ENCODE results near the gene C11orf52. TPM values are rescaled to one million over a fixed set of nuclear protein-coding genes. Genes with fewer than 3 reads are reported as not detected.

C11orf52 gene, protein sequence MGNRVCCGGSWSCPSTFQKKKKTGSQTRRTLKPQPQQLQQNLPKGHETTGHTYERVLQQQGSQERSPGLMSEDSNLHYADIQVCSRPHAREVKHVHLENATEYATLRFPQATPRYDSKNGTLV
- not detected for total RNA-seq

GRCh38 chr11:111918390-111919256, at the start of gene C11orf52:
Gene C11orf52, plus strand, starts transcription at chr11:111918913. Its CDS starts 60 bp downstream, at chr11:111918973.
- Mint-ChIP-seq H3K4me3 (no peak within 1 kb of the TSS), H3K9me3 (ENCODE audit: low read depth) (no peaks in the 10 kb centered on the region), H3K27me3 (peaks cover 17% of the 10 kb centered on the region), H3K4me1 (no peaks in the 10 kb centered on the region), H3K36me3 (ENCODE audit: low read depth) (no peaks in the 10 kb centered on the region), H3K27ac (no peak within 1 kb of the TSS)
- CTCF ChIA-PET = interaction anchor here (0.6 to 1.3 kb wide), 4 partner anchors 8 to 301 kb away, joined by 3 read pairs; no protein-coding TSS in a partner anchor
- ATAC-seq = no peak
- intact Hi-C loops (cut with DNase I, micrococcal nuclease) = no loop called here
- no peak for DNase-seq
- POLR2A ChIA-PET = no interaction called here

DNA sequence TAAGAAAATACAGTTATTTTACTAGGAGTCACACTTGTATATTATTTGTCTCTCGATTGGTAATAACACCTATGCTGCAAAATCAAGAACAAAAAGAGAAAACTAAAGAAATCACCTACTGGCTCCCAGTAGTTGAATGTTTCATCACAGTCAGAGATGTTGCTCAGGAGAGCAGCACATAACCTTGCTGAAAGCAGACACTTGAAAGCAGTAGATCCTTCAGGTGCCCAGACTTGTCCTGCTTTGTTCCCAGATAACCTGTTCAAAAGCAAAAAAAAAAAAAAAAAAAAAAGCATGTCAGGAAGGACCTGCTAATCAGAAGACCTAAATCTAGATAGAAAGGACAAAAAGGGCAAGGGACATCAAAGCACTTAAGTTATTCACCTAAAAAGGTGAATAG, 48.6 kb upstream of the C11orf52 start:
- H3K27ac Mint-ChIP-seq = no peak overlapping the region
- H3K4me1 Mint-ChIP-seq = peaks cover 26% of the 10 kb centered on the region
- H3K27me3 Mint-ChIP-seq = no peaks in the 10 kb centered on the region
- no peaks in the 10 kb centered on the region for H3K9me3 Mint-ChIP-seq (ENCODE audit: low read depth)
- H3K36me3 Mint-ChIP-seq (ENCODE audit: low read depth) = peaks cover 30% of the 10 kb centered on the region
- ChIA-PET CTCF (interaction anchor here (0.7 to 3.4 kb wide), 19 partner anchors 8 to 960 kb away, joined by 3 to 19 read pairs (median 4); partner anchors contain the start of gene PPP2R1B), POLR2A (interaction anchor here (0.7 to 1.4 kb wide), 2 partner anchors 57 to 156 kb away, joined by 3 to 8 read pairs; no protein-coding TSS in a partner anchor)
- H3K4me3 Mint-ChIP-seq = peak overlapping the region; percentile 95
- no peak for DNase-seq
- intact Hi-C loops (cut with DNase I, micrococcal nuclease) = loop anchor here (2.0 to 10.0 kb wide), 7 partner anchors 57 to 1442 kb away; partner anchors contain the start of genes BCO2 (in 1 of the 2), DLAT (in 1 of the 2), NKAPD1 (in 1 of the 2) and PIH1D2 (in 1 of the 2)
- no peak for ATAC-seq

GRCh38 chr11:111870522-111870885, 48.2 kb upstream of the C11orf52 start:
- Mint-ChIP-seq H3K4me1 (peaks cover 26% of the 10 kb centered on the region), H3K4me3 (peak overlapping the region; percentile 95), H3K27me3 (no peaks in the 10 kb centered on the region), H3K36me3 (ENCODE audit: low read depth) (peaks cover 29% of the 10 kb centered on the region), H3K9me3 (ENCODE audit: low read depth) (no peaks in the 10 kb centered on the region), H3K27ac (peak overlapping the region; percentile 90)
- POLR2A ChIA-PET = interaction anchor here (0.7 to 1.4 kb wide), 2 partner anchors 56 to 155 kb away, joined by 3 to 8 read pairs; no protein-coding TSS in a partner anchor
- ATAC-seq (peak; percentile 20), DNase-seq (no peak)
- CTCF ChIA-PET = interaction anchor here (0.6 to 3.4 kb wide), 23 partner anchors 8 to 960 kb away, joined by 3 to 19 read pairs (median 4); partner anchors contain the start of genes PPP2R1B, SDHD and TIMM8B
- intact Hi-C loops (cut with DNase I, micrococcal nuclease) = loop anchor here (2.0 to 10.0 kb wide), 7 partner anchors 56 to 1442 kb away; partner anchors contain the start of genes BCO2 (in 1 of the 2), DLAT (in 1 of the 2), NKAPD1 (in 1 of the 2) and PIH1D2 (in 1 of the 2)

DNA sequence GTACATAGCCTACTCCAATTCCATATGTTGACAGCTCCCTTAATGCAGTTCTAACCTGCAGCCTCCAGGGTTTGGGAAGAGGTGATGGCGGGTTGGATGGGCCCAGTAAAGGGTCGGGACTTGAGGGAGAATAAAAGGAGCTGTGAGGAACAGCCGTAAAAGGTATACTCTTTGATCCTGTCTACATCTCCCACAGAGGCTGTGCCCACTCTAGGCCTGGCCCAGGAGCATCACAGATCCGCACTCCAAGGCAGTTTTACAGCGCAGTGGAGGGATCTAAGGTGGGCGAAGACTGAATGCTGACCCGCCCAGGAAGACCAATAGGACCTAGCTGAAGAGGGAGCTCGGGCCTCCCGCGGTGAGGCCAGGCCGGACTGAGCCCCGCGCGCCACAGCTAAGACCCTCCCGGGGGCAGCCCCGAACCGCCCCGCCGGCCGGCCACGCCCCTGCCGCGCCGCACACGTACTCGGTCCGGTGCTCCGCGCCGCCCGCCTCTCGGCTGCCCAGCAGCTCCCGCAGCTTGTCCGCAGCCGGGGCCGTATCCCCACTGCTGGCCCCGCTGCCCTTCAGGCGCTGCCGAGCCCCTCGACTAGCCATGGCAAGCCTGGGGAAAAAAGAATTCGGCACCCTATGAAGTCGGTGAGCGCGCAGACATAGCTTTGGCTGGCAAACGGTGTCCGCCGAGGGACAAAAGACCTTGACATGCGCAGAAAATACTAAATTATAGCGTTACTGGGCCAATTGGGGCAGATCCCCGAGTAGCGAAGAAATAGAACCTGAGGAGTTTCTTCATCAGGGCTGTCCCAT, 47.6 kb upstream of the C11orf52 start, which contains the start of gene ALG9:
TSS of gene ALG9 (minus strand) at position 696 of the 807 bp plus-strand sequence. CDS start at position 597, 99 bp downstream.
- peaks cover 29% of the 10 kb centered on the region for H3K36me3 Mint-ChIP-seq (ENCODE audit: low read depth)
- intact Hi-C loops (cut with DNase I, micrococcal nuclease) = loop anchor here (1.0 to 10.0 kb wide), 12 partner anchors 8 to 1441 kb away; partner anchors contain the start of genes CFAP68 (in 2 of the 2), DLAT (in 2 of the 2), FDXACB1 (in 2 of the 2) and NKAPD1 (in 2 of the 2)
- CTCF ChIA-PET = interaction anchor here (0.6 to 3.4 kb wide), 32 partner anchors 9 to 959 kb away, joined by 3 to 19 read pairs (median 4); partner anchors contain the start of genes PPP2R1B, SDHD and TIMM8B
- H3K27ac Mint-ChIP-seq = peak within 1 kb of the TSS; percentile 90
- ATAC-seq (peak; percentile 87), DNase-seq (peak; percentile 94)
- no peaks in the 10 kb centered on the region for H3K9me3 Mint-ChIP-seq (ENCODE audit: low read depth)
- H3K27me3 Mint-ChIP-seq = no peaks in the 10 kb centered on the region
- POLR2A ChIA-PET = interaction anchor here (0.6 to 1.5 kb wide), 4 partner anchors 9 to 1518 kb away, joined by 3 to 8 read pairs (median 3); no protein-coding TSS in a partner anchor
- H3K4me3 Mint-ChIP-seq = peak within 1 kb of the TSS; percentile 95
- H3K4me1 Mint-ChIP-seq = peaks cover 26% of the 10 kb centered on the region

DNA sequence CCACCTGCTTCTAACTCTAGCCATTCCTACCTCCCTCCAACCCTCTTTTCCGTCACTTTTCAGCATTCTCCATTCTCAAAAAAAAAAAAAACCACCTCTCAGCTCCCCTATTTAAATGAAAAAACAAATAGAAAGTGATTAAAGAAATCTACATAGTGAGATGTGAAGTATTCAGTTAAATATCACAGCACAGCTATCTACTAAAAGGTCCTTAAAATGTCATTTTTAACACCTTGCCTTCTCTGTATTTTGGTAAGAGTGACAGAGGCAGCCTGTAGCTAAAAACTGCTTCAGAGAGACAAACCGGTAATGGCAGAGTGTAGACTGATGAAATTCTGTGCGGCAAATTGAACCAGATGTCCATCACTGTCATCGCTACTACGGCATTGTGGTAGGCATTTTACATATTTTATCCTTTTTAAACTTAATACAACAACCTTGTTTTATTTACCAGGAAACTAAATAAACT, 47.0 kb upstream of the C11orf52 start:
- Mint-ChIP-seq H3K4me1 (peaks cover 24% of the 10 kb centered on the region), H3K27ac (peak overlapping the region; percentile 76), H3K27me3 (no peaks in the 10 kb centered on the region), H3K4me3 (peak overlapping the region; percentile 95), H3K9me3 (ENCODE audit: low read depth) (no peaks in the 10 kb centered on the region), H3K36me3 (ENCODE audit: low read depth) (peaks cover 25% of the 10 kb centered on the region)
- ChIA-PET POLR2A (interaction anchor here (0.6 to 1.5 kb wide), 3 partner anchors 8 to 1519 kb away, joined by 3 to 8 read pairs (median 3); no protein-coding TSS in a partner anchor), CTCF (interaction anchor here (0.7 to 3.4 kb wide), 23 partner anchors 9 to 409 kb away, joined by 3 to 19 read pairs (median 5); partner anchors contain the start of genes SDHD and TIMM8B)
- no peak for DNase-seq
- ATAC-seq = no peak
- intact Hi-C loops (cut with DNase I, micrococcal nuclease) = loop anchor here (1.0 to 10.0 kb wide), 12 partner anchors 8 to 1441 kb away; partner anchors contain the start of genes CFAP68 (in 2 of the 2), DLAT (in 2 of the 2), FDXACB1 (in 2 of the 2) and NKAPD1 (in 2 of the 2)

GRCh38 chr11:111878385-111878848, 40.3 kb upstream of the C11orf52 start:
- no peaks in the 10 kb centered on the region for H3K9me3 Mint-ChIP-seq (ENCODE audit: low read depth)
- no peak for ATAC-seq
- peak overlapping the region; percentile 78 for H3K4me3 Mint-ChIP-seq
- CTCF ChIA-PET = interaction anchor here (0.6 to 1.6 kb wide), 5 partner anchors 48 to 349 kb away, joined by 3 to 6 read pairs (median 5); no protein-coding TSS in a partner anchor
- H3K4me1 Mint-ChIP-seq = peaks cover 26% of the 10 kb centered on the region
- no peaks in the 10 kb centered on the region for H3K27me3 Mint-ChIP-seq
- H3K36me3 Mint-ChIP-seq (ENCODE audit: low read depth) = peaks cover 8% of the 10 kb centered on the region
- peak overlapping the region; percentile 96 for H3K27ac Mint-ChIP-seq
- DNase-seq = no peak
- POLR2A ChIA-PET = no interaction called here
- intact Hi-C loops (cut with DNase I, micrococcal nuclease) = loop anchor here (2.0 to 10.0 kb wide), 4 partner anchors 104 to 296 kb away; partner anchors contain the start of genes BCO2 (in 1 of the 2), DLAT (in 1 of the 2) and PPP2R1B (in 1 of the 2)

- POLR2A ChIA-PET = no interaction called here
- Mint-ChIP-seq H3K36me3 (ENCODE audit: low read depth) (peaks cover 8% of the 10 kb centered on the region), H3K9me3 (ENCODE audit: low read depth) (no peaks in the 10 kb centered on the region), H3K27ac (peak within 1 kb of the TSS; percentile 96), H3K4me1 (peaks cover 26% of the 10 kb centered on the region), H3K4me3 (peak within 1 kb of the TSS; percentile 78), H3K27me3 (no peaks in the 10 kb centered on the region)
- CTCF ChIA-PET = interaction anchor here (0.6 to 1.6 kb wide), 5 partner anchors 53 to 349 kb away, joined by 3 to 5 read pairs (median 5); no protein-coding TSS in a partner anchor
- peak; percentile 97 for DNase-seq
- intact Hi-C loops (cut with DNase I, micrococcal nuclease) = loop anchor here (1.0 to 10.0 kb wide), 15 partner anchors 8 to 401 kb away; partner anchors contain the start of genes ALG9 (in 2 of the 2), BCO2 (in 2 of the 2), DLAT (in 2 of the 2) and SDHD (in 2 of the 2)
- peak; percentile 92 for ATAC-seq
These were observed 39.7 kb upstream of the C11orf52 start, which contains the start of the genes CFAP68 and FDXACB1 for GRCh38 chr11:111878849-111879636. Gene CFAP68, plus strand, starts transcription at chr11:111879541. Its CDS starts 20 bp downstream, at chr11:111879561. Gene FDXACB1, minus strand, starts transcription at chr11:111879165. Its CDS starts 33 bp downstream, at chr11:111879132.

DNA sequence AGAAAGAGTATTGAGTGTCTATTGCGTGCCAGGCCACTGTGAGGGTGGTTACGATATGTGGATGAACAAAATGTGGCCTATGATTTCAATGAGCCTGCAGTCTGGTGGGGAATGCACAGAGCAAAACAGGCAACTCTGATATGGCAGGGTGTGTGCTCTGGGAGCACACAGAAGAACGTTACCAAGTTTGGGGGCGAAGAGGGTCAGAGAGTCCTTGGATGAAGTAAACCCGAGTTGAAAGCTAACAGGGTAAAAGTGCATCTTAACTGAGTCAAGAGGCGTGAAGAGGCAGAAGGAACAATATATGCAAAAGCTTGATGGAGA, 39.1 kb upstream of the C11orf52 start:
- ChIA-PET POLR2A (interaction anchor here (1.2 kb wide), 1 partner anchor 8 kb away, joined by 3 read pairs; the partner anchor contains the start of gene ALG9), CTCF (interaction anchor here (0.9 to 1.5 kb wide), 4 partner anchors 8 to 103 kb away, joined by 4 to 7 read pairs (median 6); partner anchors contain the start of gene ALG9)
- Mint-ChIP-seq H3K27ac (peak overlapping the region; percentile 96), H3K9me3 (ENCODE audit: low read depth) (no peaks in the 10 kb centered on the region), H3K36me3 (ENCODE audit: low read depth) (peaks cover 8% of the 10 kb centered on the region), H3K4me1 (peaks cover 26% of the 10 kb centered on the region), H3K27me3 (no peaks in the 10 kb centered on the region), H3K4me3 (peak overlapping the region; percentile 78)
- DNase-seq = no peak
- peak; percentile 1 for ATAC-seq
- intact Hi-C loops (cut with DNase I, micrococcal nuclease) = loop anchor here (1.0 to 10.0 kb wide), 15 partner anchors 8 to 401 kb away; partner anchors contain the start of genes ALG9 (in 2 of the 2), BCO2 (in 2 of the 2), DLAT (in 2 of the 2) and SDHD (in 2 of the 2)

GRCh38 chr11:111882202-111882601, 36.5 kb upstream of the C11orf52 start:
- Mint-ChIP-seq H3K36me3 (ENCODE audit: low read depth) (peaks cover 2% of the 10 kb centered on the region), H3K9me3 (ENCODE audit: low read depth) (no peaks in the 10 kb centered on the region), H3K4me3 (no peak overlapping the region), H3K27ac (no peak overlapping the region), H3K27me3 (no peaks in the 10 kb centered on the region), H3K4me1 (peaks cover 22% of the 10 kb centered on the region)
- intact Hi-C loops (cut with DNase I, micrococcal nuclease) = no loop called here
- no peak for DNase-seq
- POLR2A ChIA-PET = interaction anchor here (0.5 kb wide), 1 partner anchor 130 kb away, joined by 3 read pairs; no protein-coding TSS in a partner anchor
- CTCF ChIA-PET = interaction anchor here (0.7 to 2.0 kb wide), 6 partner anchors 11 to 205 kb away, joined by 3 to 10 read pairs (median 4); partner anchors contain the start of gene ALG9
- ATAC-seq = no peak

Measured in activated CD4-positive, alpha-beta T cell treated with anti-CD3 and anti-CD28 coated beads for 36 hours (primary cell).